Tibial nerve (tissue), 4 donors: ENCODE data around the gene NFATC1. TPM values are rescaled to one million over a fixed set of nuclear protein-coding genes. Genes with fewer than 3 reads are reported as not detected.

Experiments
- DNase-seq, 2 donors: peaks; one replicate each; pipeline ENCODE4 v3.0.0-alpha.2; 2019; ENCODE audit warnings: low spot score in 2 of 2
- H3K27ac ChIP-seq, 4 donors: fragments of 200-600 bp; sonication (generic) in 3 of 4; one replicate each; pipeline ENCODE4 v1.5.1; 2017 to 2019; ENCODE audit warnings: mild to moderate bottlenecking in 1 of 4
- H3K27me3 ChIP-seq, 2 donors: fragments of 200-600 bp; sonication (generic) in 1 of 2; one replicate each; pipeline versions ENCODE4 v1.5.1 to v1.6.0; 2017 to 2019
- H3K36me3 ChIP-seq, 3 donors: fragments of 200-600 bp; sonication (generic); one replicate each; pipeline ENCODE4 v1.5.1; 2018 to 2019
- H3K4me1 ChIP-seq, 4 donors: fragments of 200-600 bp; sonication (generic) in 3 of 4; one replicate each; pipeline ENCODE4 v1.5.1; 2017 to 2019
- H3K4me3 ChIP-seq, 4 donors: fragments of 200-600 bp; sonication (generic) in 3 of 4; one replicate each; pipeline ENCODE4 v1.5.1; 2017 to 2019; ENCODE audit warnings: mild to moderate bottlenecking in 1 of 4, moderate library complexity in 1 of 4
- H3K9me3 ChIP-seq, 4 donors: fragments of 200-600 bp; sonication (generic) in 3 of 4; one replicate each; pipeline ENCODE4 v1.5.1; 2017 to 2019
- EP300 ChIP-seq, 2 donors: sonication (generic); formaldehyde crosslinking; IDR thresholded peaks; one replicate each; pipeline ENCODE4 v1.6.1; 2017; ENCODE audit warnings: antibody characterized with exemption in 2 of 2, mild to moderate bottlenecking in 1 of 2
- POLR2A ChIP-seq, 2 donors: fragments of 450-650 bp; IDR thresholded peaks; one replicate each; pipeline ENCODE4 v1.6.1; 2017; ENCODE audit warnings: antibody characterized with exemption in 2 of 2, mild to moderate bottlenecking in 2 of 2, moderate library complexity in 2 of 2
- WGBS, 2 donors: methylation state at CpG; one replicate each; pipeline ENCODE4 v1.1.5; 2018; 5-methylcytosine and 5-hydroxymethylcytosine counted together
- total RNA-seq, 4 donors: library from RNA; depleted of rRNA; stranded (reverse); fragments of >200 nt; gene quantifications; one replicate each; pipeline ENCODE4 v1.1.0, GENCODE V29; 2016
- TF ChIP-seq, protein P1 (sequence below), 5 experiments: fragments of 200-600 bp in 3 of 5; fragments of 450-650 bp in 2 of 5; sonication (generic) in 3 of 5; IDR thresholded peaks; one replicate each; pipeline ENCODE4 v1.5.1; 2016 to 2019; ENCODE audit warnings: antibody characterized with exemption in 5 of 5, mild to moderate bottlenecking in 3 of 5, moderate library complexity in 2 of 5

The NFATC1 gene
- total RNA-seq, 4 donors from 2014 or later: 33.7 to 48.6 (median 37.8) TPM

DNA sequence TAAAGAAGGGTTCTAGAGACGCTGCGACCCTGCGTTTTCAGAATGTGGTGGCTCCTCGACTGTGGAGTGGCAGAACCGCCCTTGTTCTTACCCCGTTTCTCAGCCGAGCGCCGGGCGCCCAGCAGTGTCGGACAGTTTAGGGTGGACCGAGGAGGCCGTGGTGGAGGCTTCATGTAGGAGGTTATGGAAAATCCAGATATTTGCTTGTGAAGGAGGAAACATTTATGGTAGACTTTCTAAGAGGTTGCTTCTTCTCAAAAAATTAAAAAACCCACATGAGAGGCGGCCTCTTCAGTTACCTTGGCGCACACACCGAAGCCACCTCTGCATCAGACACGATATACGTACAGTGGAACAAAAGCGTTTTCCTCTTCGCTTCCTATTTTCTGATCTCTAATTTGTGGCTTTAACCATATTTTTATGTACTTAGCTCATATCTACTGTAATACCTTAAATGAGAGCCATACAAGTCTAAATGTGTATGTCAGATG lies 120.8 kb downstream of the NFATC1 start:
- Histone ChIP-seq H3K27me3 (no peaks in the 10 kb centered on the region), H3K36me3 (peaks cover 0 to 36% (median 3%) of the 10 kb centered on the region in 3 donors), H3K4me3 (no peak overlapping the region), H3K27ac (no peak overlapping the region), H3K4me1 (peaks cover 0 to 12% (median 3%) of the 10 kb centered on the region in 4 donors), H3K9me3 (no peaks in the 10 kb centered on the region)
- no peak for DNase-seq
- WGBS, 2 donors: 92% methylated on average over 20 of the region's 20 CpGs
- no peak for TF ChIP-seq POLR2A (IDR thresholded peaks at IDR 0.05)
- TF ChIP-seq, protein P1, sequence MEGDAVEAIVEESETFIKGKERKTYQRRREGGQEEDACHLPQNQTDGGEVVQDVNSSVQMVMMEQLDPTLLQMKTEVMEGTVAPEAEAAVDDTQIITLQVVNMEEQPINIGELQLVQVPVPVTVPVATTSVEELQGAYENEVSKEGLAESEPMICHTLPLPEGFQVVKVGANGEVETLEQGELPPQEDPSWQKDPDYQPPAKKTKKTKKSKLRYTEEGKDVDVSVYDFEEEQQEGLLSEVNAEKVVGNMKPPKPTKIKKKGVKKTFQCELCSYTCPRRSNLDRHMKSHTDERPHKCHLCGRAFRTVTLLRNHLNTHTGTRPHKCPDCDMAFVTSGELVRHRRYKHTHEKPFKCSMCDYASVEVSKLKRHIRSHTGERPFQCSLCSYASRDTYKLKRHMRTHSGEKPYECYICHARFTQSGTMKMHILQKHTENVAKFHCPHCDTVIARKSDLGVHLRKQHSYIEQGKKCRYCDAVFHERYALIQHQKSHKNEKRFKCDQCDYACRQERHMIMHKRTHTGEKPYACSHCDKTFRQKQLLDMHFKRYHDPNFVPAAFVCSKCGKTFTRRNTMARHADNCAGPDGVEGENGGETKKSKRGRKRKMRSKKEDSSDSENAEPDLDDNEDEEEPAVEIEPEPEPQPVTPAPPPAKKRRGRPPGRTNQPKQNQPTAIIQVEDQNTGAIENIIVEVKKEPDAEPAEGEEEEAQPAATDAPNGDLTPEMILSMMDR (IDR thresholded peaks at IDR 0.05): no peak
- TF ChIP-seq EP300 (IDR thresholded peaks at IDR 0.05): no peak

DNA sequence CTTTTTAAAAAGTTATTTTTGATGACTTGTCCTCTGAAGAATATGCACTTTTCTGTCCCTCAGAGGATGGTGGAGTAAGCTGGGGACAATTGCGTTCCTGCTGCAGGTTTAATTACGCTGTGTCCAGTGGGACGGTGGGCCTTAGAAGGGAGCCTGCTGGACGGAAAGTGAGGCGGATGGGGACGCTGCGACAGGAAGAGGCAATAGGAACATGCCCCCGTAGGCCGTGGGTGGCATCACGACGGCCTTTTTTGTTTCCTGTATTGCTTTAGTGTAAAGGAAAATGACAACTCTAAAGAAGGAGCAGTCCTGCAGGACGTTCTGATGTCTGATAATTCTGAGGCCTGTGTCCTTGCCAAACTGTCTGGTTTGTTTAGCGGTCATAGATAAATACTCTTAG lies 121.6 kb downstream of the NFATC1 start:
- Histone ChIP-seq H3K9me3 (no peaks in the 10 kb centered on the region), H3K27ac (peak overlapping the region in 1 of 4 donors; percentile 12), H3K36me3 (peaks cover 0 to 28% (median 3%) of the 10 kb centered on the region in 3 donors), H3K4me3 (no peak overlapping the region), H3K4me1 (peaks cover 0 to 12% (median 3%) of the 10 kb centered on the region in 4 donors), H3K27me3 (no peaks in the 10 kb centered on the region)
- TF ChIP-seq EP300 (IDR thresholded peaks at IDR 0.05) (no peak), POLR2A (IDR thresholded peaks at IDR 0.05) (no peak)
- TF ChIP-seq, protein P1 (IDR thresholded peaks at IDR 0.05): no peak
- 61 to 69% methylated on average over 13 of the region's 13 CpGs for WGBS, 2 donors
- no peak for DNase-seq

DNA sequence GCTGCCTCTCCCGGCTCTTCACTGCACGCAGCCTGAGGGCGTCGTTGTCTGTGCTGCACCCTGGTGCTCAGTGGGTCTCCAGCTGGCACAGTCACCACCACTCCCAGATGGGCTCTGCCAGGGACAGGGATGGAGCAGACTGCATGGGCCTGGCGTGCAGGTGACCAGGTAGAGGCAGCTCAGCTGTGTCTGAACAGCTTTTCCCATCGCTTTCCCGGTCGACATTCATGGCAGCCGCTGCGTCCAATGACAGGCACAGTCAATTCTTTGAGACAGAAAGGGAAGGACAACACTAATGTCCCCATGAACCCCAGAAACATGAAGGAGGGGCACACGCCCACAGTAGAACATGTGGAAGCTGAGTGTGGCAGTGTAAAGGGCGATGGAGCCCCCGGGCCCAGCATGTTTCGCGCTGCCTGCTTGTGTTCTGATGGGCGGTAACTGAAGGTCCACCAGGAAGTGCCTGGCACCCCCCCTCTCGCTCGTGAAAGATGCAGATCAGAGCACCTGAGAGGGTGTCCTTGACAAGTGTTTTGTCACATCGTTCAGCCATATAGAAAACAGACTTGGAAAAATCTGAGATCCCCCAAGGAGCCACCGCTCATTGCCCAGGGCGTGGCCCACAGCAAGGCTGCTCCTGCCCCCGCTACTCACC lies 122.4 kb downstream of the NFATC1 start:
- WGBS, 2 donors: 92% methylated on average over 19 to 22 of the region's 22 CpGs
- Histone ChIP-seq H3K36me3 (peaks cover 0 to 20% (median 0%) of the 10 kb centered on the region in 3 donors), H3K4me3 (no peak overlapping the region), H3K4me1 (peaks cover 0 to 19% (median 6%) of the 10 kb centered on the region in 4 donors), H3K27ac (no peak overlapping the region), H3K9me3 (no peaks in the 10 kb centered on the region), H3K27me3 (no peaks in the 10 kb centered on the region)
- no peak for TF ChIP-seq POLR2A (IDR thresholded peaks at IDR 0.05)
- TF ChIP-seq EP300 (IDR thresholded peaks at IDR 0.05): no peak
- TF ChIP-seq, protein P1 (IDR thresholded peaks at IDR 0.05): no peak
- DNase-seq: no peak

DNA sequence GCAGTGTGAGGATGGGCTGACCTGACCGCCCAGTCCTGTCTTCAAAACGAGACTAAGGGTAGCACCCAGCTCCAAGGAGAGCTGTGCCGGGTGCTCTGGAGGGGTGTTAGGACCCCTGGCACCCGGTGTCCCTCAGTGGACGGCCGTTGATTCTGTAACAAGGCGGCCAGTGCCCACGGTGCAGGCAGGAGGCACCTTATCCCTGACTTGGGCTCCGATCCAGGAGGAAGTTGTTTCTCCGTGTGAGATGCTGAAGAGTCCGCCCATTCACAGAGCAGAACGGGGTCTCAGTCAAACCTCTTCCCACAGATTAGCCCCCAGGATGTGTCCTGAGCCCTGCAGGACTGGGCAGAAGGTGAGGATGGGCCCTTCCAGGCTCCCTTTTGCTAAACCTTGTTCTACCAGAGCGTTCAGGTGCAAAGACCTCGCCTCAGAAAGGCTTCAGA lies 123.0 kb downstream of the NFATC1 start:
- peaks cover 0 to 22% (median 11%) of the 10 kb centered on the region in 4 donors for H3K4me1 ChIP-seq
- H3K36me3 ChIP-seq: peaks cover 0 to 14% (median 0%) of the 10 kb centered on the region in 3 donors
- WGBS, 2 donors: 90 to 96% methylated on average over 10 to 12 of the region's 14 CpGs
- TF ChIP-seq EP300 (IDR thresholded peaks at IDR 0.05) (no peak), POLR2A (IDR thresholded peaks at IDR 0.05) (no peak)
- TF ChIP-seq, protein P1 (IDR thresholded peaks at IDR 0.05): no peak
- no peaks in the 10 kb centered on the region for H3K27me3 ChIP-seq
- H3K9me3 ChIP-seq: no peaks in the 10 kb centered on the region
- no peak overlapping the region for H3K4me3 ChIP-seq
- DNase-seq: no peak
- no peak overlapping the region for H3K27ac ChIP-seq

DNA sequence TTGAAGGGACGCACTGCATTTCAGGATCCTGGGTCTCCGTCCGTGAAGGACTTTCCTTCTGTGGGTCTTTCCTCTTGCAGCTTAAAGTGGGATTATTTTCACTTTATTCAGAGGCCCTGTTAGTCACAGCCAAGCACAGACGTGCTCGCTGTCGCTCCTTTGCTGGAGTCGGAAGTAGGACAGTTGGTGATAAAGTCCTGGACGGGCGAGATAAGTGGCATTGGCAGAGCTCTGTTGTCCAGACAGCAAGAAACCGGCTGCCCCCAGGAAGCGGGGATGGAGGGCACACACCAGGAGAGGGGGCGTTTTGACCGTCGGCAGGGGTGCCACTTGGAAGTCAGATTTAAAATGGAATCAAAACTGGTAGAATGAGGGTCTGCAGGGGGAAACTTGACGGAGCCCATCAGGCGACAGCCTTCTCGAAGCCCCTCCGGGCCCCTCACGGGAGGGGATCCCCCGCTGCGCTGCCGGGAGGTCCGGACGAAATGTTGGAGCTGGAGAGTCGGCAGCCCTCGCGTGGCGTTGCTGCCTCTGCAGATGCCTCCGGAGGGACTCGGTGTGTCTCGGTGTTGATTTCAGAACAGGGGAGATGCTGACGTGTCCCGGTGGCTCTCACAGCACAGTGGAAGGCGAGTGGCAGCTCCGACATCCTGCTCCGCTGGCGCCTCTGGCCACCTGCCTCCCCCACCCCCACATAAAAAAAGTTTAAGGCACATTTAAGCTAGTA lies 124.2 kb downstream of the NFATC1 start:
- Histone ChIP-seq H3K4me3 (no peak overlapping the region), H3K36me3 (peaks cover 0 to 16% (median 0%) of the 10 kb centered on the region in 3 donors), H3K4me1 (peaks cover 0 to 31% (median 14%) of the 10 kb centered on the region in 4 donors), H3K9me3 (no peaks in the 10 kb centered on the region), H3K27me3 (no peaks in the 10 kb centered on the region), H3K27ac (no peak overlapping the region)
- no peak for DNase-seq
- WGBS, 2 donors: 74 to 77% methylated on average over 36 to 37 of the region's 37 CpGs
- TF ChIP-seq POLR2A (IDR thresholded peaks at IDR 0.05) (no peak), EP300 (IDR thresholded peaks at IDR 0.05) (no peak)
- TF ChIP-seq, protein P1 (IDR thresholded peaks at IDR 0.05): no peak
